22Rv1 (cell line): Measurements from ENCODE around the gene ADAMTS17.

Source experiments
- H3K27ac ChIP-seq: fragments of 450-650 bp; 2 replicates; pipeline ENCODE4 v1.5.1; 2017
- CTCF ChIP-seq: fragments of 450-650 bp; IDR thresholded peaks from 2 replicates; pipeline ENCODE4 v1.5.1; 2017; ENCODE audit warnings: mild to moderate bottlenecking
- ZFX ChIP-seq: fragments of 450-650 bp; IDR thresholded peaks from 2 replicates; pipeline ENCODE4 v1.6.1; 2017; ENCODE audit warnings: antibody characterized with exemption, borderline replicate concordance

Gene ADAMTS17

DNA sequence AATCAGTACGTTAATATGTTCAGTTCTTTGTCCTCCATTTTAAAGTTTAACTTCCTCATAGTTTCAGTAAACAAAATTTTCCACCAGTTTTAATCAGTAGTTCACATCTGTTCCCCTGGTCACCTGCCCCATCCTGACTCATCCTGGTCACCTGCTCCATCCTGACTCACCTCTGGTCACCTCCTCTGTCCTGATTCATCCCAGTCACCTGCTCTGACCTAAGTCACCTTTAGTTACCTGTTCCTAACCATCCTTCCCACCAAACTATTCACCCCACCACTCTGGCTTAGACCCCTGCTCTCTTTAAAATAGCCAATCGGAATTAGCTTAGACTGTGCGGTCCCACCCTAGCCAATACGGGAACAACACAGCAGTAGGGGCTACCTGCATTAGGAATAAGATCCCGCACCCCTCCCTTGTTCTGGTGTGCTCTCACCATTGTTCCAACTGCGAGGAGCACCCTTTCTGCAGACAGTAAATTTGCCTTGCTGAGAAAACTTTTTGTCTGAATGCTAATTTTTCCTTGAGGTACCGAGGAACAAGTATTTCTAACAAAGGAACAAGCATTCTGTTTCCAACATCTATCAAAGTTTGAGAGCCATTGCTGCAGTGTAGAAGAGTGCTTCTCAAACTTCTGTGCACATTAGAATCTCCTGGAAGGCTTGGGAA lies 169.3 kb downstream of the ADAMTS17 start:
- TF ChIP-seq ZFX: no peak
- no peak for TF ChIP-seq CTCF
- no peak overlapping the region for H3K27ac ChIP-seq

GRCh38 chr15:100171411-100171810 lies 170.4 kb downstream of the ADAMTS17 start:
- TF ChIP-seq ZFX (no peak), CTCF (no peak)
- no peak overlapping the region for H3K27ac ChIP-seq

GRCh38 chr15:100170291-100171210 lies 171.2 kb downstream of the ADAMTS17 start:
- no peak for TF ChIP-seq ZFX
- TF ChIP-seq CTCF: no peak
- H3K27ac ChIP-seq: no peak overlapping the region

DNA sequence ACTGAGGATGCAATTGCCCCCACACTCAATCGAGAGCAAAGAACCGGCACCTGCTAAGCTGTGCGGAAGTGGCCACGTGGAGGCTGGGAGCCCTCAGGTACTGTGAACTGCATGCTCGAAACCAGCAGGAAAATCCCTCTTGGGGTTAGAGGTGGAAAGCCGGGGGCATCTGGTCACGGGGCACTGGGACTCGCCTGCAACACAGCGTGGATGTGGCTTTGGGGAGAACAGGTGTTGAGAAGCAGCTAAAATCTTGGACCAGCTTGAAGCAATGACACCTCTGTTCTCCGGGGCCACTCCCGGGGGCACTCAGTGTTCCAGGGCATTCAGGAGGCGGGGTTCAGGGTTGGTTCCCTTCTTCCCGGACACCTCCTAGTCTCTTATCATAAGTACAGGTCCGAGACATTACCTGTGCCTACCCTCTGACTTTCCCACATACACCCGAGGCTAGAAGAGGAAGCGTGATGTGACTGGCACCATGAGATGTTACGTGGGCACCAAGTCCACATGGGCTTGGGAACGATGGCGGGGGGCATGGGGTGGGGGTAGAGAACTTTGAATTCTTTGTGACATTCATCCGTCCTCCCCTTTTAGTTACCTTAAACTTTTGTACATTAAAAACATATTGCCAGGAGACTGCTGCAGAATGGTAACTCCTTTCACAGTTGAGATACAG lies 172.0 kb downstream of the ADAMTS17 start:
- H3K27ac ChIP-seq: no peak overlapping the region
- TF ChIP-seq ZFX: no peak
- no peak for TF ChIP-seq CTCF

GRCh38 chr15:100168787-100169186 lies 173.0 kb downstream of the ADAMTS17 start:
- H3K27ac ChIP-seq: no peak overlapping the region
- TF ChIP-seq ZFX (no peak), CTCF (no peak)

- H3K27ac ChIP-seq: no peak overlapping the region
- TF ChIP-seq CTCF (no peak), ZFX (no peak)
Measured at GRCh38 chr15:100167884-100168375, 173.8 kb downstream of the ADAMTS17 start.

- no peak for TF ChIP-seq ZFX
- no peak for TF ChIP-seq CTCF
- no peak overlapping the region for H3K27ac ChIP-seq
Measured at GRCh38 chr15:100166313-100166712, 175.5 kb downstream of the ADAMTS17 start.
